HuH-7 (cell line): ENCODE data around the gene TMEM63C.

Source experiments
- DNase-seq: peaks from one replicate; pipeline ENCODE4 v3.0.0; 2011; ENCODE audit warnings: low spot score

The TMEM63C gene

DNA sequence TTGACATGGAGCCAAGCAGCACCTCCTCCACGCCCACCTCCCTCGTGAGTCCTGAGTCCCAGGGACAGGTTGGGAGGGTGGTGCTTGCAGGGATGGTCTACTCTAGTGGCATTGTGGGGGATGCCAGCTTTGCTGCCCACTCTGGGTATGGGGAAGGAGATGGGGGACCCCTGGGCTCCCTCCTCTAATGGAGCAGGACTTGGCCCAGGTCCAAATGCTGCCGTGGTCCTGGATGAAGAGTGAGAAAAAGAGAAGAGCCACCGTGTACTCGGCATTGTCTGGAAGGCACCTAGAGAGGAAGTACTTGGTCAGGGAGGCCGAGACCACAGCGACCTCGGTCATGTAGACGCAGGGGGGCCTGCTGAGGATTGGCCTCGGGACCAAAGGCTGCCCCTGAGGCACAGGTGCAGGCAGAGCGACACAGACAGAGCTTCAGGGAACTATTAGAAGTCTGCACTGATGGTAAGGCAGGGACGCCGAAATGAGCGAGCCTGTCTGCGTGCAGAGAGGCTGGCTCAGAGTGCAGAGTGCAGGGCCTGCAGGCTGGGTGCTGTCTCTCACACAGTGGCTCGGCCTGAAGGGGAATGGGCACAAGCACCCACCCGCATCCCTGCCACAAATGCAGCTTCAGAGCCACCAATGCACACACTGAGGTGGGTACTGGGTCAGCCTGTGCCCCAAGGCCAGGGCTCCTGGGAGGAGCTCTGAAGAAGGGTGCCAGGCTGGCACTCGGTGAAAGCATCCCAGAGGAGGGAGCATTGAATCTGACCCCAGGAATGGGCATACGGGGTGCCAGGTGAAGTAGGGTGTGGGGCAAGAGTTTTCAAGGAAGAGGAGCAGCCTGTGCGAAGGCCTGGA is 72.0 kb downstream of the TMEM63C start:
- DNase-seq, result no peak

DNA sequence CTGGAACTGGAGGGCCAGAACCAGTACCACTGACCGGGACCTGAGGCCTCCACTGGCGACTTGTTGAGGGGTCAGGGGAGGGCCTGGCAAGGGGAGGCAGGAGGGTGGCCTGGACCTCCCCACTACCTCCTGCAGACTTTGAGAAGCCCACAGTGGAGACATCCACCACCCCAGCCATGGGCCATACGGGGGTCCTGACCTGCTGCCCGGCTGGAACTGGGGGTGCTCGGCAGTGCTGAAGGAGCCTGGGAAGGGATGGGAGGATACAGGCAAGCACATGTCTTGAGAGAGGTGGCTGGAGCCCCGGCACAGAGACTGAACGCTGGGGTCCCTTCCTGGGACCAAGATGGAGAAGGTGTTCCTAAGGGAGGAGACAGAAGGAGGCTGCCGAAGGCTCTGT is 75.1 kb downstream of the TMEM63C start:
- no peak for DNase-seq

DNA sequence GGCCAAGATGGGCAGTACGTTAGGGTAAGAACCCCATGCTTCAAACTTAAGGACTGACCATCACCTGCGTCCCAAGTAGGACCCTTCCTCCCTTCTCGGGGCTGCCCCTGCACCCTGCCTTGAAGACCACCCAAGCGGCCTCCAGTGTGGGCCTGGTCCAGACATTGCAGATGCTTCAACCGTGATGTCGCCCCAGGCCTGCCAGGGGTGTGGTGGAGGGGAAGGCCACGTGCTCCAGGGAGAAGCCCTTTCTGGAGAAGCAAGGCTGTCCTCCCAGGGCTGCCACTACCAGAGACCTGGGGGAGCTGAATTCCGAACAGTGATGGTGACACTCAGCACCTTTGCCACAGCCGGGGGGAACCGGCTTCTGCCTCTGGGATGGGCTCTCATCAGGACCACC is 76.1 kb downstream of the TMEM63C start:
- DNase-seq, result no peak

DNA sequence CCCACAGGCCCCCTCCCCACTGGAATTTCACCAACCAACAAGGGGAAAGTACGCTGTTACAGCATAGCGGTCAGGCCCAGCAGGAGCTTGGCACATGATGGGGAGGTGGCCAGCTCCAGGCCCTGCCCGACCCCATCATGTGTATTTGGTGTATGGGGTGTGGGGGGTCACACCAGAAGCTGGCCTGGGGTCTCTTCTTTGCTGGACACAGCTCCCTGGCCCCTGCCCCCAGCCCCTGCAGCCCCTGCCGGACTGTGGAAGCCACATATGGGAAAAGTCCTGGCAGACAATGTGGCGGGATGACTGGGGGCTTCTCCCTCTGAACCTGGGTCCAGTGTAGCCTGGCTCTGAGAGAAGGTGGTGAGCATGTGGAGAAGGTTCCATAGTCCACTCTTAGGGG is 77.0 kb downstream of the TMEM63C start:
- no peak for DNase-seq

DNA sequence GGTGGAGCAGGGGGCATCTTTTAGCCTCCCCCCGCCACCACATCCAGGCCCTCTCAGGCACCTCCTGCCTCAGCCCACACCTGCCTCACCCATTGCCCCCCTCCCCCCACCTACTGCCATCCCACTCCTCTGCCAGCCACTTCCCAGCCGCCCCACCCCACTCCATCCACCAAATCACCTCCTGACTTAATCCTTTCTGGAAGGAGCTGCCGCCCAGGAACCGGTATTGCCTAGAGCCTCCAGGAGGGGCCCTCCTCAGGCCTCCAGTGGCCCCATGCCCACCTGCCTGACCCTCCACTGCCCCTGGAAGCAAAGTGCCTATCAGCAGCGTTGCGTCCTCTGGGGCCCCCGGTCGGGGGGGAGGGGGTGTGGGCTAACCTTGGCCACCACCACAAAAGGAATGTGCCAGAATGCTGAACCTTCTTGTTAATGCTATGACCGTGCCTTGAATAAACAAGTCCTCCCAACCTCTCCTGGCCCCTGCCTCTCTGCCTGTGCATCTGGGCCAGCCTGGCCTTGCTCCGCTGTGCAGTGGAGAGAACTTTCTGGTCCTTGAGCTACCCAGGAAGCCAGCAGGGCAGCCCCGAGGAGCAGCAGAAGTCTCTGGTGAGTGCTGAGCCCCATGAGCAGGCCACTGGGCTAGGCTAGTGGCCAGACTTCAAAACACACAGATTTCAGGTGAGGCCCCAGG is 77.6 kb downstream of the TMEM63C start:
- no peak for DNase-seq

DNA sequence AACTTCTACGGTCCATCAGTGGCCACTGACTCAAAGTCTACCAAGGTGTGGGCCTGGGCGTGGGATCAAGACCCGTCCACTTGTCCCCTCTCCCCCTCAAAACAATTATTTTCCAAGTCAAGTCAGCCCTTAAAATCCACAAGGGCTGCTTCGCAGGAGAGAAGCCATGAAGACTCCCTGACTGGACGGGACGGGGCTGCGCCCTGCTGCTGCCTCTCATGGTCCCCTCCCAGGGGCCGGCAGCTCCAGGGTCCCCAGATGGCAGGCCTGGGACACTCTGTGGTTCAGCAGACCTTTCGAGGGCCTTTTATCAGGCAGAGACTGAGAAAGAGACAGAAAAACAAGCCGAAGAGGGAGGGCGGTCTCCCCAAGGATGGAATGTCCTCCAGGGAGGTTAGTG is 78.6 kb downstream of the TMEM63C start:
- DNase-seq, result no peak

DNA sequence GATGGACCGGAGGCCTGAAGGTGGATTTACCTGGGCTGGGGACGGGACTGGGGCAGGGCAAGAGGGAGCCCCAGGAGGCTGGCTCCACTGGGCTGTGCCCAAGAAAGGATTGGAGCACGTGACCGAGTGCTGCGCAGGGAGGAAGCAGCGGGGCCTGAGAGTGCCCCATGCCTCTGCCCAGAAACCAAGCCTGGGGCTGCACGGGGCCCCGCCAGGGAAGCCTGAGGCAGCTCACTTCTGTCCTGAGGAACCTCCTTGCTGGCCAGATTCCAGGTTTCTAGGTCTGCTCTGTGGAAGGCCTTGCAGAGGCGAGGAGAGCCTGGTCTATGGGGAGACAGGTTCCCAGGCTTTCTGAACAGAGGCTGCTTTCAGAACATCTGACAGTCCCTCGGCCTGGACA is 79.0 kb downstream of the TMEM63C start:
- no peak for DNase-seq

DNA sequence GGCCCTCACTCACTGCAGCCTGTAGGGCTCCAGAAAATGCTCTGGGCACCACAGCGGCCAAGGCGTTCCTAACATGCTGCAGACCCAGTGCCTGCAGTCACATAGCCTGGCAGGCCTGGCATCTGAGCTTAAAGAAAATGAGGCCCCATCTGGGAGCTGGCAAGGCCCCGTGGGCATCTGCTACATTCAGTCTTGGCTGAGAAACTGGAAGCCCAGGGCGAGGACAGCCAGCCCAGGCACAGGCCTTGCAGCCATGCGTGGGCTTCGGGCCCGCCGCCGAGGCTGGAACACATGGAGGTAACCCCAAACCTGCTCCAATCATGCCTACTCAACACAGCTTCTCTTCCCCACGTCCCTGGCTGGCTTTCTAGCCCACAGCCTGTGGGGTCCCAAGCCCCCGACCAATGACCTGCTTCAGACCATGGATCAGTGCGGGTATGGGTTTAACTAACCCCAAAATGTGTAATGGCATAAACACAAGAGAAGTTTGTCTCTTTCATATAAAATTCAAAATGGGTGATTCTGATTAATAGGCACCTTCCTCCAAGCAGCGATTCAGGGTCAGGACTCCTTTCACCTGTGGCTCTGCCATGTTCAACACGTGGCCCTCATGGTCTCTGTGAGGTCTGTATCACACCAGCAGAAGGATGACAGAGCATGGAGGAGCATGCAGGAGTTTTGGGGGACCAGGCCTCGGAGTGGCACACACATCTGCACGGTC is 83.0 kb downstream of the TMEM63C start:
- DNase-seq, result no peak

DNA sequence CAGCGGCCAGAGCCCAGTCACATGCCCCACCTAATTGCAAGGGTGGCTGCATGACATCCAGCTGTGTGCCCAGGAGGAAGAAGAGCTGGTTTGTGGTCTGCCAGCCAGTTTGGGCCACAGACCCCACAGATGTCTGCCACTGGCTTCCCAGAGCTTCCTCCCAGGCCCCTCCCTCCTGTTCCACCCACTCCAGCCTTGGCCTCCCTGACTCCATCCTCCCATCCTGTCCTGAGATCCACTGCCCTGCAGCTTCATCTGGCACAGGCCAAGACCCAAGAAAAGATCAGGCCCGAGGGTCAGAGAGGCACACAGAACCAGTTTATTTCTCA is 83.6 kb downstream of the TMEM63C start:
- no peak for DNase-seq

DNA sequence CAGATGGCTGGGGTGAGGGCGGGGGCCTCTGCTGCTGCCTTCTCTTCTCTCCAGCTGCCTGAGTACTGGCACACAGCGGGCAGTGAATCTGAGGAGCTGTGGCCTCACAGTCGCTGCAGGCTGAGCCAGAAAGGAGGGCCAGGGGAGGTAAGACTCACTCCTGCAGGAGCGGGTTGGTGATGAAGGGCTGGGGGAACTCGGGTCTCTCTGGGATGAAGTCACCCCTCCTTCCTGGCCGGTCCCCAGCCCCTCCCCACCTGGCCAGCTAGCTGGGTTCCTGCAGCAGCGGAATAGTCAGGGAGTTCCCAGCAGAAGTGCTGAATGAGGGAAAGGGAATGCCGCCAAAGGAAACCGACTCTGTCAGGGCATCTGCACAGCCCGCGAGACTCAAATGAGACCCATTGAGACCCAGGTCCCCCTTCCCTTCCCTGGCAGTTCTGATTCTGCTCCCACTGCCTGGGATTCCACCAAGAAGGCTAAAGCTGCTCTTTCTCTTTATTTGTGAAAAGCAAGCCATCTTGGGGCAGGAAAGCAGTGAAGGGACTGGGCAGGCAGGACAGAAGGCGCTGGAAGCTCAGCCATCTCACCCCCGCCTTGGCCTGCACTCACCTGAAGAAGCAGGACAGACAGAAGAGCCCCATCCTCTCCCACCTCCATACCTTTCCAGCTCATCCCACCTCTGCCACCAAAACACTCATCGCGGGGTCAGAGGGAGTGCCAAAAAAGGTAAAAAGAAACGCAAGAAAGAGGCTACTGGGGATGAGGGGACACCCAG is 84.2 kb downstream of the TMEM63C start:
- no peak for DNase-seq

DNA sequence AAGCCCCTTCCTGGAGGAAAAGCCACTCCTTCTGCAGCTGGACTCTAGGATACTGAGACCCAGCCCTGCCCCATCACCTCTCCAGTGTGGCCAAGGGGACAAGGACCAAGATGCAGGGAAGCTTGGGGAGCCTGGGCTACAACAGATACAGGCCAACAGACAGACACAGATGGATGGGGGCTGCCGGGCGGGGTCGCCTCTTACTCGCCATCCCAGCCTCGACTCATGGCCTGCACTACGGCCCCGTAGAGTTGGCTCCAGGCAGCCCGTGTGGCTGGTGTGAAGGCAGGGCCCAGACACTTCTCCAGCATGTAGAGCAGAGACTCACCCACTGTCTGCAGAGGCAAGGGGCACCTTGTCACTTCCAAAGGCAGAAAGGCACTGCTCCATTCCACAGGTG is 84.7 kb downstream of the TMEM63C start:
- no peak for DNase-seq

DNA sequence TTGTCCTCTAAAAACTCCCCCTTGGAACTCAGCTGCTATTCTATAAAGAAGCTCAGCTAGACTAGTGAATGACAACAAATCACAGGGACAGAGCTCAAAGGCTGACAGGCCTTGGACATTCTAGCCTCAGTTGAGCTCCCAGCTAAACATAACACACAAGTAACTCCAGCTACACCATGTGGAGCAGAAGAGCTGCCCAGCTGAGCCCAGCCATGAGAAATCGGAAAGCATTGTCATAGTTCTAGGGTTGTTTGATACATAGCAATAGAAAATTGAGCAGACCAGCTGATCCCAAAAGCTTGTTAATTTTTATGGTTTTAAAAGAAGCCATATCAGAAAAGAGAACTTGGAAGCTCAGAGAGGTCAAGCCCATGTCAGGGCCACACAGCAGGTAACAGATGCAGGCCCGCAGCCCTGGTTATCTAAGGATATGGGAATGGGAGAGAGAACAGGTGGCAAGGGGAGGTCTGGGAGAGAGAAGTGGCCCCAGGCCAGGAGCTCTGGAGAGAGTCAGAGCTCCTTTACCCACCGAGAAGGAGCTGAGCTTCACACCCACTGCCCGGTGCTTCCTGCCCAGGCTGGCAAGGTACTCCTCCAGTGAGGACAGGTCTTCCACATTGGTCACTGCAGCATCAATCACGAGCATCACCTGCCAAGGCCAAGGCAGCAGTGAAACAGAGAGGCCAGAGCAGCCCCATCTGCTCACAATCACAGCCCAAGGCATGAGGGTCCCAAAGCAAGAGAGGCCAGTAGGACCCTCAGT is 86.5 kb downstream of the TMEM63C start:
- no peak for DNase-seq

DNA sequence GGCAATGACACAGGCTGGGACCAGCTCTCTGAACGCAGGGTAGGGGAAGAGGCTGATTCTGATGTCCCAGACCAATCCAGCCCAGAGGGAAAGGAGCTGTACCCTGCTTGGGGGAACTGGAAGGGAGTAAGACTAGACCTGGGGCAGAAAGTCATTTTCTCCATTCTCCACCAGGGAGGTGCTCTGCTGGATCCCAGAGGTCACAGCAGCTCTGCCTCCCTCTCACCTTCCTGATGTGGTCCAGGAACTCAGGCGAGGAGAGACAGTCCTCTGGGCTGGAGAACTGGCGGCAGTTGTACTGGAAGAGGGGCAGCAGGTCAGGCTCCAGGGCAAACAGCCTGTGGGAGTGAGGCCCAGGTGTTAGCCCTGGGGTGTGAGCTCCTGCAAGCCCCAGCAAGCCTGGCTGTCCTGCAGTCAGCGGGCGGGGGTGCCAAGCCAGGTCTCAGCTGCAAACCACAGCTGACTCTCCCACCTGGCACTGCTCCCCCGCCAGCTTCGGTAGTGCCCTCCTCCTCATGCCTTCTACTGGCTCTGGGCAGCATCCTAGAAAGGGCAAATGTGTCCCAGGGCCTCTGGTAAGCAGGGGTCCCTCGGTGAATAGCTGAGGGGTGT is 87.5 kb downstream of the TMEM63C start:
- DNase-seq, result no peak

DNA sequence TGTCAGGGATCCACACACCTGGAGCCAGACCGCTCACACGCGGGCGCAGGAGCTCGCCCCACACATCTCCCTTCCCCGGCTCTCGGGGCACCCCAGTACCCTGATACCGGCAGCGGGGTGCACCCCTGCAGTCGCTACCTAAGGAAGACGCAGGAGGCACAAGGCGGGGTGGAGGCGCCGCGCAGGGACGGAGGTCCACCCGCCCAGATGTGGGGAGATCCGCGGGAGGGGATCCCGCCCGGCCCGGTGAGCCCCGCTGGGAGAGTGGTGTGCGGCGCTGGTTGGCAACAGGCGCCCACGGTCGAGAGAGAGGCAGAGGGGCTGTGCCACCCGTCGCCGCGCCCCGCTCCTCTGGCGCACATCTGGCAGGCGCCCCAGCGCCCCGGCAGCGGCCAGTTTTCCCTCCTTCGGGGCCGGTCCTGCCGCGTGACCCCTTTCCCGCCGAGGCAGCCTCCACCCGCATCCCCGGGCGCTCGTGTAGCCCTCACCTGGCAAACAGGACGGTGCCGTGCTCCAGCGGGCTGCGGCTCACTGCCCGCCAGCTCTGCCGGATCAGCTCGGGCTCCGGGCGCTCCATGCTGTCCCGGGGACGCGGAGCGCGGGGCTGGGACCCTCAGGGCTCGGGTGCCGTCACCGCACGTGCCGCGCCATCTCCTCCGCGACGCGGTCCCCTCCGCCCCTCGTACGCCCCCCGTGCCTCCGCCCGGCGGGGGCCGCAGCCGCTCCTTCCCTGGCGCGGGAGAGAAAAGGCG is 88.9 kb downstream of the TMEM63C start:
- no peak for DNase-seq

DNA sequence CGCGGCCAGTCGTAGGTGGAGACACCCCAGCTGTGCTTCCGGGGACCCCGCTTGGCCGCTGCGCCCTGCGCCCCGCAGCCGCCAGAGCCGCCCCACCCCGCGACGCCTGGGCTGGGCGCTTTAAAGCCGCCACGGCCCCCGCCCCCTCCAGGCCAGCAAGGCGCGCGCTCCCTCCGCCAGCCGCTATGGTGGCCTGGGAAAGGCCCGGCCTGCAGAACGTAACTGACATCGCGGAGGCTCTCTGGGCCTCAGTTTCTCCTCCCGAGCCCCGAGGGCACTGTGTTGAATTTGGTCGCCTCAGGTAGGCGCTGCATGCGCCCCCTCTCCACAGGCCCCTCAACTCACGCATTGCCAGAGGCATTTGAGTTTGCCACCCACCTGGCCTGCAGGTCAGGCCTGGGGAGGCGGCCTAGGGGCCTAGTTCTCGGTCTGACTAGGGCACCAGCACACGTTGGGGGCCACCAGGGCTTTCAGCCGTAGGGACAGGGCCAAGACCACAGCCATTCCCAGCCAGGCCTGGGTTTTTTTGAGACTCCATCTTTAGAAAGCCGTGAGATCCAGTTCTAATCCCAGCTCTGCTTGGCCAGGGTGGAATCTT is 89.6 kb downstream of the TMEM63C start, which contains the start of gene NGB:
Gene NGB, minus strand, starts transcription at position 94 of the 598 bp plus-strand sequence. CDS start 269 bp downstream, outside the sequence.
- no peak for DNase-seq

DNA sequence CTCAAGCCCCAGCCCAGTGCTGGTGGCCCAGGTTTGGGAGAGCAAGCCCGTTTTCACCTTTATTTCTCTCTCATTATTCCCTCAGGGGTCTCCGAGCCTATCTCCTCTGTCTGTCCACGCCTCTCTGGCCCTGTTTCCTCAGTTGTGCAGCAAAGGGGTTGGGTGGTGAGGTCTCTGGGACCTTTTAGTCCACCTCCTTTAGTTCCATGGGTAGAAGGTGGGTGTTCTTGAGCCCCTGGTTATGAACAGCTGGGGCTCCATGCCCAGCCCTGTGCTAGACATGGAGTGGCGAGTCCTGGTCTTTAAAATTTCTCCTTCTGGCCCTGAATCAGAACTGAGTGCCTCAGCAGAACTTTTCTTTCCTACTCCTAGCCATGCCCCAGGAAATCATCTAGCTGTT is 90.7 kb downstream of the TMEM63C start:
- DNase-seq, result no peak

DNA sequence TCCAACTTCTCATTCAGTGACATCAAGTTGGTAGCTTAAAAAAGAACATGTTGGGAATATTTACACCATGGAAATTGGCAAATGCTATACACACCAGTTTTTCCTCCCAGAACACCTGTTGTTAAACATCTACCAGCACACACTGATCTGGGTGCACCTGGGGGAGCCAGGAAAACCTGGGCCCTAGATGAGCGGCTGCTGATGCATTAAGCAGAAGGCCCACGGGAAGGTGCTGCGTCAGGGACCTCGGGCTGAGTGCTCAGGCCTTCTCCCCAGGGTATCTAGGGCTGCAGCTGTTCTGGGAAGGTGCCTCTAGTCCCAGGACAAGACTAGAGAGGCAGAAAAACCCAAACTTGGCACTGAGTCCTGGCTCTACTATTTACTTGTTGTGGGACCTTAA is 92.2 kb downstream of the TMEM63C start:
- DNase-seq, result no peak

DNA sequence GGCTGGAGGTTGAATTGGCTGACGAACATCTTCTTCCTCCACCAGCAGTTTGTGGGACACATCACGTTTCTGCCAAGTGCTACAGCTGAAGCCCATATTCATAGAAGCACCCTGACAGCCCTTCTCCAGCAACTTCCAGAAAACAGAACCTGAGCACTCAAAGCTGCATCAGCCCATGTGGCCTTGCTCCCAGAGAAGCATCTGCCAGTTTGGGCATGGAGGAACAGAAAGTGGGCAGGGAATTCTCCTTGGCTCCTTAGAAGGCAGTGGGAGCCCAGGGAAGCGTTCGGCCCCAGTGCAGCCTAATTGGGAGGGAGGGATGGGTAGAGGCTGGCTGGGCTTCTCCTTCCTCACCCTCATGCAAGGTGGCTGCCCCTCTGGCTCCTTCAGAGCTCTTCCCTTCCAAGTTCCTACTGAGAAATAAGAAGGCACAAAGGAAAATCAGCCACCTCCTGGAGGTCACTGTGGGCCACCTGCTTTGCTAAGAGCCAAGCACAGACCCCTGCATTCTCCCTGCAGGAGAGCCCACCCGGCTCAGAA is 93.5 kb downstream of the TMEM63C start:
- DNase-seq, result no peak

DNA sequence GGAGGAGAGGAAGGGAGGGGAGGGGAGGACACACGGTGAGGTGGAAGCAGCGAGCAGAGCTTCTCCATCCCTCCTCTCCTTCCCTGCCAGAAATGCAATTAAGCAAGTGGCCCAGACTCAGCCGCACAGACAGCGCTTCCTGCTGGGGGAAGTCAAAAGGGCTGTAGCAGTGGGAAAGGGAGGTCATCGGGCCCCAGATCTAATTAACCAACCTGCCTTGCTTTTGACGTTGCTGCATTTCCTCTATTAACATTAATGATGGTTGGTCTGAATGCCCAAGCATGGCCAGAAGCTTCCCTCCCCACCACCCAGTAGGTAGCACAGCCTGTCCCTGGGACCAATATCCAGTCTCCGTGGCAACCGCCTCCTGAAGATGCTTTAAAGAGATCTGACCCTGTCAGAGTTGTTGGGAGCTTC is 94.0 kb downstream of the TMEM63C start:
- DNase-seq, result no peak
